Skeletal muscle tissue (tissue), 4 donors: ENCODE results near the gene GARIN1A. TPM values are rescaled to one million over a fixed set of nuclear protein-coding genes. Genes with fewer than 3 reads are reported as not detected.
"Not testable (repeated sequence)": the region's sequence is repeated elsewhere in the genome, so short reads cannot be mapped to it uniquely, and the experiment has no call there.

Experiments
- H3K27ac ChIP-seq: one replicate; pipeline ENCODE4 v1.7.0; 2013; ENCODE audit warnings: mild to moderate bottlenecking, low read depth, low read length, inconsistent platforms
- H3K27me3 ChIP-seq, 3 donors: one replicate each; pipeline ENCODE4 v1.7.0; 2013; ENCODE audit warnings: low read length in 3 of 3; ENCODE audit not compliant: control insufficient read depth in 3 of 3, insufficient read depth in 3 of 3
- H3K36me3 ChIP-seq, 3 donors: one replicate each; pipeline ENCODE4 v1.7.0; 2013; ENCODE audit warnings: low read length in 3 of 3; ENCODE audit not compliant: control insufficient read depth in 3 of 3, insufficient read depth in 3 of 3
- H3K4me1 ChIP-seq, 3 donors: one replicate each; pipeline ENCODE4 v1.7.0; 2013; ENCODE audit warnings: low read length in 3 of 3, mild to moderate bottlenecking in 3 of 3; ENCODE audit not compliant: control insufficient read depth in 3 of 3, insufficient read depth in 3 of 3
- H3K4me3 ChIP-seq, 3 donors: one replicate each; pipeline ENCODE4 v1.7.0; 2013; ENCODE audit warnings: low read length in 3 of 3
- H3K9ac ChIP-seq, 3 donors: one replicate each; pipeline ENCODE4 v1.7.0; 2013; ENCODE audit warnings: low read length in 3 of 3, mild to moderate bottlenecking in 3 of 3, moderate library complexity in 2 of 3, low read depth in 1 of 3
- H3K9me3 ChIP-seq, 3 donors: one replicate each; pipeline ENCODE4 v1.7.0; 2013; ENCODE audit warnings: low read length in 3 of 3; ENCODE audit not compliant: control insufficient read depth in 3 of 3
- total RNA-seq: library from RNA; depleted of rRNA; stranded (reverse); fragments of >200 nt; gene quantifications from one replicate; pipeline ENCODE4 v1.2.3, GENCODE V29; 2014
- donor health status: Osteomylitis.

GARIN1A gene
- total RNA-seq, 1 donor from 2014 or later, result 0.52 TPM

DNA sequence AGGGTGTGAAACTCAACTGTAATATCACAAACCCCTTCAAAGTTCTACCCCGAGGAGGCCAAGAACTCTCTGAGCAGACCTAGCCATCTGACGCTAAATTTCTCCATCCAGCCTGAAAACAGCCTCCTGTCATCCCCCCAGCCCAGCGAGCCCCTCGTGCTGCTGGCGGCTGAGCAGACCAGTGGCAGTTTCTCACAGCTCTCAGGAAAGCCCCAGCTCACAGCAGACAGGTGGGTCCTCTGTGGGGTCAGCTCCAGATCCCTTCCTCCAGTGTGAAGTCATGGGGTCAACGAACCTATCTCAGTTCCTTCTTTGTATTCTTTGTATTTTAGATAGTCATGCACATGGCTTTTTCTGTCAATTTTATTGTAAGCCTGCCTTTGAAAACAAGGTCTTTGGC is 7.8 kb downstream of the GARIN1A start:
- H3K4me1 ChIP-seq, result no peaks in the 10 kb centered on the region
- H3K36me3 ChIP-seq, result peaks cover 3 to 9% (median 6%) of the 10 kb centered on the region in 3 donors
- H3K9ac ChIP-seq, result no peak overlapping the region
- no peaks in the 10 kb centered on the region for H3K27me3 ChIP-seq
- no peaks in the 10 kb centered on the region for H3K9me3 ChIP-seq
- no peak overlapping the region for H3K27ac ChIP-seq
- no peak overlapping the region for H3K4me3 ChIP-seq

DNA sequence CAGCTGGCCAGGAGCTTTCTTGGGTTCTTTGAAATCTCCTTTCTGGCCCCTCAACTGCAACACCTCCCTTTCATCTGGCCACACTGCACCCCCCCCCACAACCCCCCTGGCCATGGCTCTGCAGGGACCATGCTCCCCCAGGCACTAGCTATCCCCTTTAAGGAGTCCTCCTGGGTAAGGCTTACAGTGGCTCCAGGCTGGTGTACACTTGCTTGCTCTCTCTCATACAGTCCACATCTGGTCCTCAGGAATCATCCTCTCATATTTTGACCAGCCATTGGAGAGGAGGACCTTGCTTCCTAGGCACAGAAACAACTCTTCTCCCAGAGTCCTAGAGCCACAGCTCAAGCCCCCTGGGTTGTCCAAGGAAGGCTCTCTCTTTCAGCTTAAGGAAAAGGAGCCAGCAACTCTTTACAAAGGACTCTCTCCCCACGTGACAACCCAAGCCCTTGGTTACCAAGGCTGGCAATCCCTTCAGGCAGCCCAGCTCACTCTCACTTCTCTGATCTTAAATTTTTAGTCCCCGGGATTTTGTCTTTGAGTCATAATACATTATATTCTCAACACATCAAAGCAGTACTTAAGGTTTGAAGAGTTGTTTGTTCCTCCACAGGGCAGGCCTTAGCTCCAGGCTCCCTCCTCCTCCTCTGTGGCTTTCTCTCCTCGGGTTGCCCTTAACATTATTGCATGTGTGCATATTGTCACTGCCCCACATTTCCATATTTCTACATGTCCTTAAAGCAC is 9.9 kb downstream of the GARIN1A start:
- H3K4me3 ChIP-seq, result no peak overlapping the region
- no peak overlapping the region for H3K27ac ChIP-seq
- H3K27me3 ChIP-seq, result no peaks in the 10 kb centered on the region
- no peak overlapping the region for H3K9ac ChIP-seq
- H3K4me1 ChIP-seq, result no peaks in the 10 kb centered on the region
- no peaks in the 10 kb centered on the region for H3K9me3 ChIP-seq
- peaks cover 3 to 9% (median 6%) of the 10 kb centered on the region in 3 donors for H3K36me3 ChIP-seq

DNA sequence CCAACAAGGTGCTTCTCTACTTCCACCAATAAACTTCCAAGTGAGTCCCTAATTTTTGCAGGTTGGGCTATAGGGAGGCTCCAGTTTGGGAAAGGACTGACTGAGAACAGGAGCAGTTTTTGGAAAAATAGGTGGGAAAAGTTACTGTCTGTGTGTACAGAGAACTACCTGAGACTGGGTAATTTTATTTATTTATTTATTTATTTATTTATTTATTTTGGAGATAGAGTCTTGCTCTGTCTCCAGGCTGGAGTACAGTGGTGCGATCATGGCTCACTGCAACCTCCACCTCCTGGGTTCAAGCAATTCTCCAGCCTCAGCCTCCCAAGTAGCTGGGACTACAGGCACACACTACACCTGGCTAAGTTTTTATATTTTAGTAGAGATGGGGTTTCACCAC is 11.2 kb downstream of the GARIN1A start:
- H3K27ac ChIP-seq, H3K4me3 ChIP-seq, H3K27me3 ChIP-seq, H3K36me3 ChIP-seq, H3K9ac ChIP-seq, H3K9me3 ChIP-seq, H3K4me1 ChIP-seq: not testable (repeated sequence)

DNA sequence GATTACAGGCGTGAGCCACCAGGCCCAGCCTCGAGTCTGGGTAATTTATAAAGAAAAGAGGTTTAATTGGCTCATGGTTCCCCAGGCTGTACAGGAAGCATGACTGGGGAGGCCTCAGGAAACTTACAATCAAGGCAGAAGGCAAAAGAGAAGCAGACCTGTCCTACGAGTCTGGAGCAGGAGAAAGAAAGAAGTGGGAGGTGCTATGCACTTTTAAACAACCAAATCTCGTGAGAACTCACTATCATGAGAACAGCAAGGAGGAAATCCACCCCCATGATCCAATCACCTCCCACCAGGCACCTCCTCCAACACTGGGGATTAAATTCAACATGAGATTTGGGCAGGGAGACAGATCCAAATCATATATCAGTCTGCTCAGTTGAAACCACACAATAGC is 11.6 kb downstream of the GARIN1A start:
- not testable (repeated sequence) for H3K4me1 ChIP-seq, H3K4me3 ChIP-seq, H3K9ac ChIP-seq, H3K36me3 ChIP-seq, H3K27me3 ChIP-seq, H3K27ac ChIP-seq, H3K9me3 ChIP-seq

DNA sequence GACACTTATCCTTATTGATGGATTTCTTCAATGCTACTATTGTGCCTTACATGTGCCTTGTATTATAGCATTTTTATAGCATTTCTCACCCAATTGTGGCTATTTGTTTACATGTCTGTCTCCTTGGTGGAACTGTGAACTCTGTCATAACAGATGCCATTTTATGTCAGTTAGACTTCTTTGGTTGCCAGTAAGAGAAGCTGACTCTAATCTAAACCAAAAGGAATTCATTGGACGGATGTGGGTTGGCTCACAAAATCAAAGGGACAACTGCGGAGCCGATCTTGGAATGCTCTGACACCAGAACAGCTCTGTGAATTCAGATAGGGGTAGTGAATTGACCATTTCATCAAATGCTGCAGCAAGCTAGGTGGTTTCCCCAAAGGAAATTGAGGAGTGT is 15.0 kb downstream of the GARIN1A start:
- H3K9ac ChIP-seq, result no peak overlapping the region
- no peaks in the 10 kb centered on the region for H3K9me3 ChIP-seq
- H3K27ac ChIP-seq, result no peak overlapping the region
- H3K4me1 ChIP-seq, result no peaks in the 10 kb centered on the region
- H3K27me3 ChIP-seq, result peaks cover 0 to 7% (median 0%) of the 10 kb centered on the region in 3 donors
- H3K36me3 ChIP-seq, result peaks cover 2 to 9% (median 3%) of the 10 kb centered on the region in 3 donors
- H3K4me3 ChIP-seq, result no peak overlapping the region

DNA sequence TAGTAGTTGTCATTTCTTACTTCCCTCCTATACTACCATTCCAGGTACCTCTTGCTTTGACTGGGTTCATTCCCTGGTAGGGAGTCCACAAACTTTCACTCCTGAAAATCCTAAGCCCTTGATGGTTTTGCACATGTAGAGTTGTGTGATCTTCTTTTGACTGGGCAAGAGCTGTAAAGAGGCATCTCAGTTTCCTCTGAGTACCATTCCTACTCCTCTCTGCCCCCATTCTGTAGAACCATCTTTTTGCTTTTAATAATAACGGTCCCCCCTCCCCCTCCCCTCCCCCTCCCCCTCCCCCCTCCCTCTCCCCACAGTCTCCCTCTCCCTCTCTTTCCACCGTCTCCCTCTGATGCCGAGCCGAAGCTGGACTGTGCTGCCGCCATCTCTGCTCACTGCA is 16.4 kb downstream of the GARIN1A start:
- Histone ChIP-seq H3K27ac (no peak overlapping the region), H3K4me3 (no peak overlapping the region), H3K9ac (no peak overlapping the region), H3K9me3 (no peaks in the 10 kb centered on the region), H3K4me1 (no peaks in the 10 kb centered on the region), H3K27me3 (peaks cover 0 to 15% (median 0%) of the 10 kb centered on the region in 3 donors), H3K36me3 (peaks cover 0 to 4% (median 0%) of the 10 kb centered on the region in 3 donors)

DNA sequence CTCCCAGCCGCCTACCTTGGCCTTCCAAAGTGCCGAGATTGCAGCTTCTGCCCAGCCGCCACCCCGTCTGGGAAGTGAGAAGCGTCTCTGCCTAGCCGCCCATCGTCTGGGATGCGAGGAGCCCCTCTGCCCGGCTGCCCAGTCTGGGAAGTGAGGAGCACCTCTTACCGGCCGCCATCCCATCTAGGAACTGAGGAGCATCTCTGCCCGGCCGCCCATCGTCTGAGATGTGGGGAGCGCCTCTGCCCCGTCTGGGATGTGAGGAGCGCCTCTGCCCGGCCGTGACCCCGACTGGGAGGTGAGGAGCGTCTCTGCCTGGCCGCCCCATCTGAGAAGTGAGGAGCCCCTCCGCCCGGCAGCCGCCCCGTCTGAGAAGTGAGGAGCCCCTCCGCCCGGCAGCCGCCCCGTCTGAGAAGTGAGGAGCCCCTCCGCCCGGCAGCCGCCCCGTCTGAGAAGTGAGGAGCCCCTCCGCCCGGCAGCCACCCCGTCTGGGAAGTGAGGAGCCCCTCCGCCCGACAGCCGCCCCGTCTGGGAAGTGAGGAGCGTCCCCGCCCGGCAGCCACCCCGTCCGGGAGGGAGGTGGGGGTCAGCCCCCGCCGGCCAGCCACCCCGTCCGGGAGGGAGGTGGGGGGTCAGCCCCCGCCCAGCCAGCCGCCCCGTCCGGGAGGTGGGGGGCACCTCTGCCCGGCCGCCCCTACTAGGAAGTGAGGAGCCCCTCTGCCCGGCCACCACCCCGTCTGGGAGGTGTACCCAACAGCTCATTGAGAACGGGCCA is 17.3 kb downstream of the GARIN1A start:
- H3K9me3 ChIP-seq, H3K4me3 ChIP-seq, H3K4me1 ChIP-seq, H3K27ac ChIP-seq, H3K36me3 ChIP-seq, H3K9ac ChIP-seq: not testable (repeated sequence)
- peaks cover 0 to 17% (median 0%) of the 10 kb centered on the region in 3 donors for H3K27me3 ChIP-seq

DNA sequence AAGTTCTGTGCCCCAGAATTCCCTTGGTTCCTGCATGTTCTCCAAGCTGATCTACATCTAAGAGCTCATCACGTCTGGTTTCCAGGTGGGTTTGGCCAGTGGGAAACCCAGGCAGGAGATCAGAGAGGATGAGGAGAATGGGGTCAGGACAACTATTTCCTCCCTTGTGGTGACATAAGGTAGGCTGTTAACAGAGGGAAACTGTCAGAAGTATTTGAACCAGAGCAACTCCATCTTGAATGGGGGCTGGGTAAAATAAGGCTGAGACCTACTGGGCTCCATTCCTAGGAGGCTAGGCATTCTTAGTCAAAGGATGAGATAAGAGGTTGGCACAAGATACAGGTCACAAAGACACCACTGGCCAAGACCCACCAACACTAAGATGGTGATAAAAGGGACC is 19.1 kb downstream of the GARIN1A start:
- no peak overlapping the region for H3K27ac ChIP-seq
- H3K4me3 ChIP-seq, result no peak overlapping the region
- no peak overlapping the region for H3K9ac ChIP-seq

DNA sequence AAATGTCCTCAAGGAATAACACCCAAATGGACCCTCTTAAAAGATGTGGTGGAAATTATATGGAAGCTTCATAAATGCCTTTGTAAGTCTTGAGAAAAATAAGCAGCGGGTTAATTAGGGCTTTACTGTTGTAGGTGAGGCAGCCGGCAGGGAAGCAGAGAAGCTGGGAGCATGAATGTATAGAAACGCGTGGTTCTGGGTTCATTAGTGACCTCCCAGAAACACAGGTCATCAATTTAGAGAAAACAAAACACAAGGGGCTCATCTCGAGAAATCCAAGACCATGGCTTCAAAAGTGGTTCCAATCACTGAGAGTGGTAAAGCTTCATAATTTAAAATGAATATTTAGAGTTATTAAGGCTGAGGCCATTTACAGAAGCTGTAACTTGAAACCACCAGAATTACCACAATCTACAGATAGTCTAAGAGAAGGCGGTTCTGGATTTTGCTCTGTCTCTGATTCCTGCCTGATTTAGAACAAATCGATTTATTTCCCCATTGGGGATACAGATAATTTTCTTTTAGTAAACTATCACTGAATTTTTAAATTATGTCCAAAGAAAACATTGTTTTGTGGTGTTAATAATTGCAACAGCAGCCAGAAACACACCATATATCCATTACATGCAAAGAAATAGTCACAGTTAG is 20.7 kb downstream of the GARIN1A start:
- no peaks in the 10 kb centered on the region for H3K36me3 ChIP-seq
- H3K4me1 ChIP-seq, result peaks cover 6 to 8% (median 7%) of the 10 kb centered on the region in 3 donors
- peaks cover 6 to 35% (median 20%) of the 10 kb centered on the region in 3 donors for H3K27me3 ChIP-seq
- H3K4me3 ChIP-seq, result no peak overlapping the region
- no peak overlapping the region for H3K27ac ChIP-seq
- H3K9ac ChIP-seq, result no peak overlapping the region
- H3K9me3 ChIP-seq, result no peaks in the 10 kb centered on the region

More for the DNA sequence above, 19.1 kb downstream of the GARIN1A start:
- no peaks in the 10 kb centered on the region for H3K36me3 ChIP-seq
- no peaks in the 10 kb centered on the region for H3K4me1 ChIP-seq
- no peaks in the 10 kb centered on the region for H3K9me3 ChIP-seq
- peaks cover 0 to 21% (median 4%) of the 10 kb centered on the region in 3 donors for H3K27me3 ChIP-seq
